ENCODE measurements around the gene ANK3.

GRCh38 chr10:60304829-60305379, 84.8 kb downstream of the ANK3 start:
- TF ChIP-seq POLR2A (IDR thresholded peaks at IDR 0.05) (no peak), POLR2AphosphoS5 (IDR thresholded peaks at IDR 0.05) (no peak)
- TF ChIP-seq, protein P1, sequence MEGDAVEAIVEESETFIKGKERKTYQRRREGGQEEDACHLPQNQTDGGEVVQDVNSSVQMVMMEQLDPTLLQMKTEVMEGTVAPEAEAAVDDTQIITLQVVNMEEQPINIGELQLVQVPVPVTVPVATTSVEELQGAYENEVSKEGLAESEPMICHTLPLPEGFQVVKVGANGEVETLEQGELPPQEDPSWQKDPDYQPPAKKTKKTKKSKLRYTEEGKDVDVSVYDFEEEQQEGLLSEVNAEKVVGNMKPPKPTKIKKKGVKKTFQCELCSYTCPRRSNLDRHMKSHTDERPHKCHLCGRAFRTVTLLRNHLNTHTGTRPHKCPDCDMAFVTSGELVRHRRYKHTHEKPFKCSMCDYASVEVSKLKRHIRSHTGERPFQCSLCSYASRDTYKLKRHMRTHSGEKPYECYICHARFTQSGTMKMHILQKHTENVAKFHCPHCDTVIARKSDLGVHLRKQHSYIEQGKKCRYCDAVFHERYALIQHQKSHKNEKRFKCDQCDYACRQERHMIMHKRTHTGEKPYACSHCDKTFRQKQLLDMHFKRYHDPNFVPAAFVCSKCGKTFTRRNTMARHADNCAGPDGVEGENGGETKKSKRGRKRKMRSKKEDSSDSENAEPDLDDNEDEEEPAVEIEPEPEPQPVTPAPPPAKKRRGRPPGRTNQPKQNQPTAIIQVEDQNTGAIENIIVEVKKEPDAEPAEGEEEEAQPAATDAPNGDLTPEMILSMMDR (IDR thresholded peaks at IDR 0.05): no peak

Measured in breast epithelium (tissue), 3 donors.